Fibroblast of lung (primary cell): ENCODE measurements around the gene PTGIS.

ENCODE experiments used
- EZH2 ChIP-seq: IDR thresholded peaks from 2 replicates; pipeline ENCODE4 v1.5.1; 2012; ENCODE audit warnings: low read length, control low read depth, mild to moderate bottlenecking; ENCODE audit errors: missing control alignments
- TF ChIP-seq, protein P1 (sequence below), 2 donors: IDR thresholded peaks in 1 of 2; conservative IDR thresholded peaks in 1 of 2; 1 replicate in 1 of 2; 2 replicates in 1 of 2; pipeline ENCODE4 v1.5.1; 2011 to 2012; ENCODE audit warnings: low read length in 2 of 2, control low read depth in 1 of 2, inconsistent platforms in 1 of 2, low read depth in 1 of 2, mild to moderate bottlenecking in 1 of 2

DNA sequence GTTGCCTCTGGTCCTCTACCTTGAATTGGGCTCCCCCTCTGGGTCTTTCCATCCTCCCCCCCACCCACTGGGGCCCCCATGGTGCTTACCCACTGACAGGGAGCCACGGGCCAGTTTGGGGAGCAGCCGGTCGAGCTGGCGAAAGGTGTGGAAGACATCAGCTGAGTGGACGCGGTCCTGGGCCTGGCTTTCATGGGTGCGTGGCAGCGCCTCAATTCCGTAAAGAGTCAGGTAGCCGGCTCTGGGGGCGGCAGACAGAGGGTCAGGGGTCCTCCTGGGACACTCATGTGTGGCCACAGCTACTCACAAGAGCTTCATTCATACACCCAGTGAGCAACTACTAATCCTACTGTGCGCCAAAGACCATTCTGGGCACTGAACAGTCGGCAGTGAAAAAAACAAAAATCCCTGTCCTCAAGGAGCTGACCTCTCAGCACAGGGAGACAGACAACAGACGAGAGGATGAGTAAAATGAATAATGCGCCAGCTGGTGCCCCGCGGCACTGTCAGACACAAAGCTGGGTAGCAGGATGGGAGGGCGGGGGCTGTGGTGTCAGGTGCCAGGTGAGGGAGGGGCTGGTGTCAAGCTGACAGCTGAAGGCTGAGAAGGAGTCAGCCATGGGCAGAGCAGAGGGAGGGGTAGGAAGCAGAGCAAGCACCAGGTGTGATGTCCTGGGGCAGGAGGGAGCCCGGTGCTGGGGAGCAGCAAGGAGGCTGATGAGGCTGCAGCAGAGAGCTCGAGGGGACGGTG is 28.3 kb downstream of the PTGIS start:
- TF ChIP-seq, protein P1, sequence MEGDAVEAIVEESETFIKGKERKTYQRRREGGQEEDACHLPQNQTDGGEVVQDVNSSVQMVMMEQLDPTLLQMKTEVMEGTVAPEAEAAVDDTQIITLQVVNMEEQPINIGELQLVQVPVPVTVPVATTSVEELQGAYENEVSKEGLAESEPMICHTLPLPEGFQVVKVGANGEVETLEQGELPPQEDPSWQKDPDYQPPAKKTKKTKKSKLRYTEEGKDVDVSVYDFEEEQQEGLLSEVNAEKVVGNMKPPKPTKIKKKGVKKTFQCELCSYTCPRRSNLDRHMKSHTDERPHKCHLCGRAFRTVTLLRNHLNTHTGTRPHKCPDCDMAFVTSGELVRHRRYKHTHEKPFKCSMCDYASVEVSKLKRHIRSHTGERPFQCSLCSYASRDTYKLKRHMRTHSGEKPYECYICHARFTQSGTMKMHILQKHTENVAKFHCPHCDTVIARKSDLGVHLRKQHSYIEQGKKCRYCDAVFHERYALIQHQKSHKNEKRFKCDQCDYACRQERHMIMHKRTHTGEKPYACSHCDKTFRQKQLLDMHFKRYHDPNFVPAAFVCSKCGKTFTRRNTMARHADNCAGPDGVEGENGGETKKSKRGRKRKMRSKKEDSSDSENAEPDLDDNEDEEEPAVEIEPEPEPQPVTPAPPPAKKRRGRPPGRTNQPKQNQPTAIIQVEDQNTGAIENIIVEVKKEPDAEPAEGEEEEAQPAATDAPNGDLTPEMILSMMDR (conservative IDR thresholded peaks at IDR 0.05 in 1 of 2, IDR thresholded peaks at IDR 0.05 in 1 of 2; ENCODE audit: low read depth in 1 of 2, low read length in 2 of 2), result no peak
- TF ChIP-seq EZH2, result no peak
